Measurements from ENCODE around the gene DLGAP3. TPM values are rescaled to one million over a fixed set of nuclear protein-coding genes. Genes with fewer than 3 reads are reported as not detected.

The DLGAP3 gene
- total RNA-seq, 1 experiment from 2014 or later = 7.3 TPM

- Histone ChIP-seq H2BK12ac (ENCODE audit: insufficient read length, low read depth, low read length) (no peak overlapping the region), H4K20me1 (ENCODE audit: control insufficient read depth, insufficient read depth, insufficient read length) (no peaks in the 10 kb centered on the region), H2BK120ac (ENCODE audit: low read depth, low read length, poor library complexity, severe bottlenecking) (no peak overlapping the region), H4K91ac (ENCODE audit: insufficient read length, low read depth, low read length) (no peak overlapping the region), H3K27me3 (ENCODE audit: insufficient read depth, low read length) (no peaks in the 10 kb centered on the region), H2BK15ac (ENCODE audit: low read depth, low read length) (no peak overlapping the region), H3K9me3 (ENCODE audit: control insufficient read depth, low read depth, low read length) (no peaks in the 10 kb centered on the region), H3K9ac (ENCODE audit: extremely low read depth, insufficient read length, low read length) (no peak overlapping the region), H2AK5ac (ENCODE audit: insufficient read length, low read length) (no peak overlapping the region), H3K23ac (ENCODE audit: insufficient read length, low read depth, low read length) (no peak overlapping the region), H3K23me2 (ENCODE audit: insufficient read length, low read depth, low read length, poor library complexity, severe bottlenecking) (no peaks in the 10 kb centered on the region), H3K4me1 (ENCODE audit: insufficient read depth, low read length) (no peaks in the 10 kb centered on the region), H4K8ac (replicated peaks; ENCODE audit: insufficient read length, low read depth, low read length) (no peak overlapping the region), H4K5ac (ENCODE audit: insufficient read length, low read depth, low read length) (no peak overlapping the region), H3K79me1 (ENCODE audit: insufficient read depth, low read depth, low read length, poor library complexity, severe bottlenecking) (no peaks in the 10 kb centered on the region), H2BK20ac (ENCODE audit: low read depth, low read length, poor library complexity, severe bottlenecking) (no peak overlapping the region), H3K4me2 (ENCODE audit: insufficient read depth, insufficient read length, low read length) (no peak overlapping the region), H3K79me2 (ENCODE audit: insufficient read depth, low read length) (no peaks in the 10 kb centered on the region), H2AFZ (ENCODE audit: low read length) (no peak overlapping the region), H3K27ac (ENCODE audit: insufficient read length, low read depth, low read length) (no peak overlapping the region), H3K18ac (ENCODE audit: insufficient read length, low read depth, low read length) (no peak overlapping the region), H3K56ac (ENCODE audit: insufficient read length, low read depth, low read length) (no peak overlapping the region), H3K14ac (ENCODE audit: insufficient read depth, low read length) (no peak overlapping the region), H3K4ac (ENCODE audit: low read depth, low read length) (no peak overlapping the region), H3T11ph (ENCODE audit: low read length) (no peak overlapping the region), H2BK5ac (ENCODE audit: insufficient read length, low read length) (no peak overlapping the region)
- no peaks in the 10 kb centered on the region for H3K36me3 Mint-ChIP-seq (ENCODE audit: insufficient read depth in 1 of 3, low read depth in 3 of 3)
- H3K27ac Mint-ChIP-seq = no peak overlapping the region
- peaks cover 11% of the 10 kb centered on the region for H3K27me3 Mint-ChIP-seq (ENCODE audit: low read depth)
- WGBS (ENCODE audit: extremely low coverage, insufficient read length, low lambda C conversion rate) = no CpG with 5 or more reads among the region's 4 CpGs
- TF ChIP-seq CTCF (conservative IDR thresholded peaks at IDR 0.05) = no peak
- no peak for DNase-seq
- no peaks in the 10 kb centered on the region; a peak in 1 of 5 replicates for H3K9me3 Mint-ChIP-seq
- peaks cover 0 to 4% of the 10 kb centered on the region in 2 experiments; a peak in 1 of 4 replicates for H3K4me1 Mint-ChIP-seq
- no peak overlapping the region for H3K4me3 Mint-ChIP-seq
These were observed 19.0 kb downstream of the DLGAP3 start for GRCh38 chr1:34910425-34910824.
